Neural cell (in vitro differentiated cells): ENCODE results near the gene PNPLA2. TPM values are rescaled to one million over a fixed set of nuclear protein-coding genes. Genes with fewer than 3 reads are reported as not detected.

Experiments used
- H2AFZ ChIP-seq: fragments of 200-600, 300-800 bp; sonication (generic), shearing (Covaris generic); 2 replicates; pipeline ENCODE4 v1.6.0; 2014; ENCODE audit warnings: low read depth, mild to moderate bottlenecking, antibody characterized with exemption, low read length, moderate library complexity
- H3F3A ChIP-seq: fragments of 200-600 bp; shearing (Covaris generic); 2 replicates; pipeline ENCODE4 v1.6.1; 2016; ENCODE audit warnings: mild to moderate bottlenecking, moderate library complexity, mixed read lengths, antibody characterized with exemption, low read length; ENCODE audit not compliant: insufficient read depth, poor library complexity, severe bottlenecking
- H3K27ac ChIP-seq: fragments of 200-600, 300-800 bp; sonication (generic), shearing (Covaris generic); 2 replicates; pipeline ENCODE4 v1.5.1; 2014; ENCODE audit warnings: mild to moderate bottlenecking, low read length, moderate library complexity
- H3K27me3 ChIP-seq: fragments of 300-800, 200-600 bp; sonication (generic), shearing (Covaris generic); 2 replicates; pipeline ENCODE4 v1.6.0; 2014; ENCODE audit warnings: mild to moderate bottlenecking, low read depth, low read length, moderate library complexity; ENCODE audit not compliant: insufficient read depth
- H3K36me3 ChIP-seq: fragments of 300-800, 200-600 bp; sonication (generic), shearing (Covaris generic); 2 replicates; pipeline ENCODE4 v1.5.1; 2014; ENCODE audit warnings: mild to moderate bottlenecking, antibody characterized with exemption, low read length, moderate library complexity; ENCODE audit not compliant: insufficient read depth
- H3K4me2 ChIP-seq: fragments of 300-800, 200-600 bp; sonication (generic), shearing (Covaris generic); 2 replicates; pipeline ENCODE4 v1.6.0; 2014; ENCODE audit warnings: mild to moderate bottlenecking, low read length
- H3K4me3 ChIP-seq: fragments of 300-800, 200-600 bp; sonication (generic), shearing (Covaris generic); 2 replicates; pipeline ENCODE4 v1.5.1; 2014; ENCODE audit warnings: mild to moderate bottlenecking, low read length, moderate library complexity
- H3K79me2 ChIP-seq: fragments of 200-600 bp; shearing (Covaris generic); replicated peaks from 2 replicates; pipeline ENCODE4 v1.6.0; 2014; ENCODE audit warnings: mild to moderate bottlenecking, low read length, moderate library complexity; ENCODE audit not compliant: insufficient read depth
- H3K9ac ChIP-seq: fragments of 300-800, 200-600 bp; sonication (generic), shearing (Covaris generic); 2 replicates; pipeline ENCODE4 v1.6.1; 2016; ENCODE audit warnings: mild to moderate bottlenecking, low read length, mixed read lengths
- H3K9me2 ChIP-seq: fragments of 200-600 bp; shearing (Covaris generic); 2 replicates; pipeline ENCODE4 v1.6.1; 2016; ENCODE audit warnings: mild to moderate bottlenecking, low read length, mixed read lengths; ENCODE audit not compliant: insufficient read depth
- H3K9me3 ChIP-seq: fragments of 200-600, 300-800 bp; sonication (generic), shearing (Covaris generic); 2 replicates; pipeline ENCODE4 v1.6.1; 2016; ENCODE audit warnings: mild to moderate bottlenecking, mixed run types, low read length, moderate library complexity, mixed read lengths
- H4K20me1 ChIP-seq: fragments of 200-600 bp; shearing (Covaris generic); 2 replicates; pipeline ENCODE4 v1.6.1; 2016; ENCODE audit warnings: mild to moderate bottlenecking, mixed run types; ENCODE audit not compliant: insufficient read depth
- EP300 ChIP-seq: fragments of 450-650 bp; conservative IDR thresholded peaks from 2 replicates; pipeline ENCODE4 v1.6.1; 2014; ENCODE audit warnings: antibody characterized with exemption, mild to moderate bottlenecking, moderate library complexity; ENCODE audit not compliant: poor library complexity, severe bottlenecking
- EZH2 ChIP-seq: fragments of 200-600, 300-800 bp; shearing (Covaris generic), sonication (generic); IDR thresholded peaks from 2 replicates; pipeline ENCODE4 v1.6.1; 2014; ENCODE audit warnings: antibody characterized with exemption, low read length, borderline replicate concordance, mild to moderate bottlenecking; ENCODE audit not compliant: insufficient read depth, poor library complexity, severe bottlenecking
- MXI1 ChIP-seq: fragments of 450-650 bp; conservative IDR thresholded peaks from 2 replicates; pipeline ENCODE4 v1.6.1; 2014; ENCODE audit warnings: antibody characterized with exemption, mild to moderate bottlenecking; ENCODE audit not compliant: poor library complexity, severe bottlenecking
- POLR2AphosphoS5 ChIP-seq: IDR thresholded peaks from 2 replicates; pipeline ENCODE4 v1.6.1; 2012
- RAD21 ChIP-seq: fragments of 450-650 bp; conservative IDR thresholded peaks from 2 replicates; pipeline ENCODE4 v1.6.1; 2014; ENCODE audit warnings: antibody characterized with exemption, mild to moderate bottlenecking, moderate library complexity
- SMC3 ChIP-seq: fragments of 450-650 bp; conservative IDR thresholded peaks from 2 replicates; pipeline ENCODE4 v1.6.1; 2014; ENCODE audit warnings: antibody characterized with exemption, mild to moderate bottlenecking, moderate library complexity; ENCODE audit not compliant: poor library complexity
- TAF1 ChIP-seq: IDR thresholded peaks from 2 replicates; pipeline ENCODE4 v1.6.1; 2012; ENCODE audit warnings: low read depth
- polyA plus RNA-seq: library from polyadenylated mRNA; depleted of rRNA; stranded (reverse); fragments of >200 nt; gene quantifications from 2 replicates; pipeline ENCODE4 v1.2.3, GENCODE V29; 2014
- TF ChIP-seq, protein P1 (sequence below): IDR thresholded peaks from 2 replicates; pipeline ENCODE4 v1.6.1; 2012; ENCODE audit warnings: borderline replicate concordance
- TF ChIP-seq, protein P2 (sequence below): fragments of 450-650 bp; IDR thresholded peaks from 2 replicates; pipeline ENCODE4 v1.5.1; 2014; ENCODE audit warnings: antibody characterized with exemption, mild to moderate bottlenecking, moderate library complexity; ENCODE audit not compliant: poor library complexity, severe bottlenecking

PNPLA2 gene
- polyA plus RNA-seq, 1 donor from 2014 or later = 7.8 TPM

DNA sequence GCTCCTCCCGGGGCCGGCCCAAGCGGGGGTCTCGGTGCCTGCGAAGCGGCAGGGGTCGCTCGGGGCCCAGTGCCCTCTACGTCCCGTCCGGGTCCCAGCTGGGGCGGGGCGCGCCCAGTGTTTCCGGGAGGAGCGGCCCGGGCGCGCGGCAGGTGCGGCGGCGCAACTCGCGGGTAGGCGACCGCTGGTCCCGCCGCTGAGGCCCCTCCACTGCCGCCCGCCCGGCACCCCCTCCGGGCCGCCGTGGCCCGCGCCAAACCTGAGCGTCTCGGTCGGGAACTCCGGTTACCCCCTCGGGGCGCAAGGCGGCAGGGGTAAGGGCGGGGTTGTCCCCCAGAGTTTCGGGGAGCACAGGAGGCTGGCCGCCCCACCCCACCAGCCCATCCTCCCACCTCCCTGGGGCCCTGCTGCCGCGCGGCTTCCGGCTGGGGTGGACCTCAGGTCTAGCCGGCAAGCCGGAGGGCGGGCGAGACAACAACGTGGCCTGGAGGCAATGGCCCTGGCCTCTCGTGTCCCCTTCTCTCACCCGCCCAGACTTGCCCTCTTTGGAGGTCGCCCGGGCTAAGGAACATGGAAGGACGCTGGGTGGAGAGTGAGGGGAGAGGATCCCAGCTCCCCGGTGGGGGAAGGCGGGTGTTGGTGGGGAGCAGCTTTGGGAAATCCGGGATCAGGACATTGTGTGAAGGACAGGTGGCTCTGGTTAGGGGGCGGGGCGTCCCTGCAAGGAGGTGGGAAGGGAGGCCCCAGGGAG is 8.6 kb downstream of the PNPLA2 start (continued):
- TF ChIP-seq, protein P1, sequence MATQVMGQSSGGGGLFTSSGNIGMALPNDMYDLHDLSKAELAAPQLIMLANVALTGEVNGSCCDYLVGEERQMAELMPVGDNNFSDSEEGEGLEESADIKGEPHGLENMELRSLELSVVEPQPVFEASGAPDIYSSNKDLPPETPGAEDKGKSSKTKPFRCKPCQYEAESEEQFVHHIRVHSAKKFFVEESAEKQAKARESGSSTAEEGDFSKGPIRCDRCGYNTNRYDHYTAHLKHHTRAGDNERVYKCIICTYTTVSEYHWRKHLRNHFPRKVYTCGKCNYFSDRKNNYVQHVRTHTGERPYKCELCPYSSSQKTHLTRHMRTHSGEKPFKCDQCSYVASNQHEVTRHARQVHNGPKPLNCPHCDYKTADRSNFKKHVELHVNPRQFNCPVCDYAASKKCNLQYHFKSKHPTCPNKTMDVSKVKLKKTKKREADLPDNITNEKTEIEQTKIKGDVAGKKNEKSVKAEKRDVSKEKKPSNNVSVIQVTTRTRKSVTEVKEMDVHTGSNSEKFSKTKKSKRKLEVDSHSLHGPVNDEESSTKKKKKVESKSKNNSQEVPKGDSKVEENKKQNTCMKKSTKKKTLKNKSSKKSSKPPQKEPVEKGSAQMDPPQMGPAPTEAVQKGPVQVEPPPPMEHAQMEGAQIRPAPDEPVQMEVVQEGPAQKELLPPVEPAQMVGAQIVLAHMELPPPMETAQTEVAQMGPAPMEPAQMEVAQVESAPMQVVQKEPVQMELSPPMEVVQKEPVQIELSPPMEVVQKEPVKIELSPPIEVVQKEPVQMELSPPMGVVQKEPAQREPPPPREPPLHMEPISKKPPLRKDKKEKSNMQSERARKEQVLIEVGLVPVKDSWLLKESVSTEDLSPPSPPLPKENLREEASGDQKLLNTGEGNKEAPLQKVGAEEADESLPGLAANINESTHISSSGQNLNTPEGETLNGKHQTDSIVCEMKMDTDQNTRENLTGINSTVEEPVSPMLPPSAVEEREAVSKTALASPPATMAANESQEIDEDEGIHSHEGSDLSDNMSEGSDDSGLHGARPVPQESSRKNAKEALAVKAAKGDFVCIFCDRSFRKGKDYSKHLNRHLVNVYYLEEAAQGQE = no peak

DNA sequence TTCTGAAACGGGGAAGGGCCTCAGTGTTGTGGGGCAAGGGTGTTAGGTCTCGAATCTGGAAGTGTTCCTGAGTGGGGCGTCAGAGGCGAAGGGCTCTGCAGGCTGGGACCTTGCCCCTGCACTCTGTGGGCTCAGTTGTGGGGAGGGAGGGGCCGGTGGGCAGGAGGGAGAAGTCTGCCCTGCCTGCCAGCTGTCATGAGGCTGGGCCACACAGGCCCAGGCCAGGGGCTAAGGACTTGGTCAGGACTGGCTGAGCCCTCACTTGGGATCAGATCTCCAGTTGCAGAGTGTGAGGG is 9.1 kb downstream of the PNPLA2 start, which contains the start of gene CRACR2B:
TSS of gene CRACR2B (plus strand) at position 23 of the 296 bp plus-strand sequence. CDS start 689 bp downstream, outside the sequence.
- Histone ChIP-seq H2AFZ (no peak within 1 kb of the TSS), H3K9ac (peak within 1 kb of the TSS; percentile 25)

More for the DNA sequence above, 9.1 kb downstream of the PNPLA2 start, which contains the start of gene CRACR2B:
- TF ChIP-seq RAD21 (no peak), EZH2 (no peak), EP300 (no peak), POLR2AphosphoS5 (no peak), MXI1 (no peak), TAF1 (no peak), SMC3 (no peak)
- TF ChIP-seq, protein P1 = no peak
- TF ChIP-seq, protein P2, sequence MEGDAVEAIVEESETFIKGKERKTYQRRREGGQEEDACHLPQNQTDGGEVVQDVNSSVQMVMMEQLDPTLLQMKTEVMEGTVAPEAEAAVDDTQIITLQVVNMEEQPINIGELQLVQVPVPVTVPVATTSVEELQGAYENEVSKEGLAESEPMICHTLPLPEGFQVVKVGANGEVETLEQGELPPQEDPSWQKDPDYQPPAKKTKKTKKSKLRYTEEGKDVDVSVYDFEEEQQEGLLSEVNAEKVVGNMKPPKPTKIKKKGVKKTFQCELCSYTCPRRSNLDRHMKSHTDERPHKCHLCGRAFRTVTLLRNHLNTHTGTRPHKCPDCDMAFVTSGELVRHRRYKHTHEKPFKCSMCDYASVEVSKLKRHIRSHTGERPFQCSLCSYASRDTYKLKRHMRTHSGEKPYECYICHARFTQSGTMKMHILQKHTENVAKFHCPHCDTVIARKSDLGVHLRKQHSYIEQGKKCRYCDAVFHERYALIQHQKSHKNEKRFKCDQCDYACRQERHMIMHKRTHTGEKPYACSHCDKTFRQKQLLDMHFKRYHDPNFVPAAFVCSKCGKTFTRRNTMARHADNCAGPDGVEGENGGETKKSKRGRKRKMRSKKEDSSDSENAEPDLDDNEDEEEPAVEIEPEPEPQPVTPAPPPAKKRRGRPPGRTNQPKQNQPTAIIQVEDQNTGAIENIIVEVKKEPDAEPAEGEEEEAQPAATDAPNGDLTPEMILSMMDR = no peak
- Histone ChIP-seq H3F3A (no peaks in the 10 kb centered on the region), H3K79me2 (no peaks in the 10 kb centered on the region), H4K20me1 (no peaks in the 10 kb centered on the region), H3K4me2 (no peak within 1 kb of the TSS), H3K4me3 (peak within 1 kb of the TSS; percentile 69), H3K9me3 (no peaks in the 10 kb centered on the region), H3K9me2 (no peaks in the 10 kb centered on the region), H3K36me3 (no peaks in the 10 kb centered on the region), H3K27me3 (peaks cover 42% of the 10 kb centered on the region), H3K27ac (no peak within 1 kb of the TSS)
